GM12892 (cell line): ENCODE data around the gene SGTA.
A peak's percentile ranks its signal among the peaks of the same experiment; 100 is the strongest.

Source experiments
- DNase-seq: peaks from one replicate; pipeline ENCODE4 v3.0.0; 2011; ENCODE audit not compliant: insufficient read length
- FAIRE-seq: peaks from 2 replicates; lab custom pipeline; 2011; peaks lifted over from hg19 to GRCh38; lab: Jason Lieb, UNC
- POLR2A ChIP-seq: IDR thresholded peaks from 2 replicates; pipeline ENCODE4 v1.6.1; 2011; ENCODE audit warnings: low read depth, low read length, control low read depth
- POLR2AphosphoS5 ChIP-seq: IDR thresholded peaks from 2 replicates; pipeline ENCODE4 v1.6.1; 2011; ENCODE audit warnings: low read depth, low read length, control low read depth
- TAF1 ChIP-seq: IDR thresholded peaks from 2 replicates; pipeline ENCODE4 v1.6.1; 2011; ENCODE audit warnings: low read depth, mild to moderate bottlenecking, control low read depth, low read length, borderline replicate concordance

SGTA gene

GRCh38 chr19:2754659-2755447 lies 28.2 kb downstream of the SGTA start:
- TF ChIP-seq POLR2AphosphoS5 (no peak), TAF1 (no peak), POLR2A (no peak)

GRCh38 chr19:2751438-2751830 lies 31.6 kb downstream of the SGTA start:
- TF ChIP-seq POLR2AphosphoS5 (no peak), POLR2A (no peak), TAF1 (no peak)
- no peak for FAIRE-seq

More at GRCh38 chr19:2754659-2755447, 28.2 kb downstream of the SGTA start:
- DNase-seq (no peak), FAIRE-seq (no peak)

GRCh38 chr19:2750808-2751437 lies 32.1 kb downstream of the SGTA start:
- FAIRE-seq (no peak), DNase-seq (no peak)
- TF ChIP-seq TAF1 (no peak), POLR2A (no peak), POLR2AphosphoS5 (no peak)

More at GRCh38 chr19:2751438-2751830, 31.6 kb downstream of the SGTA start:
- DNase-seq, result no peak

GRCh38 chr19:2747349-2747748 lies 35.7 kb downstream of the SGTA start:
- TF ChIP-seq POLR2AphosphoS5 (no peak), POLR2A (no peak), TAF1 (no peak)
- no peak for DNase-seq
- FAIRE-seq, result peak; percentile 46

GRCh38 chr19:2744113-2744512 lies 39.0 kb downstream of the SGTA start:
- DNase-seq (no peak), FAIRE-seq (no peak)

GRCh38 chr19:2743099-2743498 lies 40.0 kb downstream of the SGTA start:
- TF ChIP-seq POLR2AphosphoS5 (no peak), TAF1 (no peak), POLR2A (no peak)
- peak; percentile 36 for FAIRE-seq
- DNase-seq, result no peak

More at GRCh38 chr19:2744113-2744512, 39.0 kb downstream of the SGTA start:
- TF ChIP-seq TAF1 (no peak), POLR2A (no peak), POLR2AphosphoS5 (no peak)

GRCh38 chr19:2740314-2740656 lies 42.8 kb downstream of the SGTA start:
- no peak for FAIRE-seq
- DNase-seq, result no peak
- TF ChIP-seq POLR2A (no peak), TAF1 (no peak), POLR2AphosphoS5 (no peak)

- DNase-seq (peak; percentile 100), FAIRE-seq (peak; percentile 99)
- TF ChIP-seq TAF1, result no peak
- TF ChIP-seq POLR2A, result peak; percentile 39; the same call in 1 of the 2 replicates
Observed at GRCh38 chr19:2739602-2740313, 43.3 kb downstream of the SGTA start, which contains the start of gene SLC39A3. Gene SLC39A3, minus strand, starts transcription at chr19:2740017. Its CDS starts 2,760 bp downstream, at chr19:2737257.

GRCh38 chr19:2736550-2737190 lies 46.4 kb downstream of the SGTA start:
- FAIRE-seq, result no peak
- DNase-seq, result no peak
- no peak for TF ChIP-seq POLR2AphosphoS5
- no peak for TF ChIP-seq TAF1

- FAIRE-seq (no peak), DNase-seq (no peak)
- TF ChIP-seq POLR2AphosphoS5, result no peak
- no peak for TF ChIP-seq POLR2A
- TF ChIP-seq TAF1, result no peak
Observed at GRCh38 chr19:2735374-2735773, 47.7 kb downstream of the SGTA start.

GRCh38 chr19:2734589-2735288 lies 48.3 kb downstream of the SGTA start:
- DNase-seq, result no peak
- no peak for FAIRE-seq
- TF ChIP-seq TAF1, result no peak
- TF ChIP-seq POLR2AphosphoS5, result no peak
